GM21528 (cell line): ENCODE results near the gene DIAPH2.

Experiments
- ATAC-seq: cut with Tn5 transposase; IDR thresholded peaks from one replicate; pipeline ENCODE4 v1.9.1; 2021; ENCODE audit warnings: mild to moderate bottlenecking, moderate library complexity; ENCODE audit not compliant: unreplicated experiment, low FRiP score

The DIAPH2 gene

GRCh38 chrX:97132664-97133415 lies 448.2 kb downstream of the DIAPH2 start:
- ATAC-seq = no peak

DNA sequence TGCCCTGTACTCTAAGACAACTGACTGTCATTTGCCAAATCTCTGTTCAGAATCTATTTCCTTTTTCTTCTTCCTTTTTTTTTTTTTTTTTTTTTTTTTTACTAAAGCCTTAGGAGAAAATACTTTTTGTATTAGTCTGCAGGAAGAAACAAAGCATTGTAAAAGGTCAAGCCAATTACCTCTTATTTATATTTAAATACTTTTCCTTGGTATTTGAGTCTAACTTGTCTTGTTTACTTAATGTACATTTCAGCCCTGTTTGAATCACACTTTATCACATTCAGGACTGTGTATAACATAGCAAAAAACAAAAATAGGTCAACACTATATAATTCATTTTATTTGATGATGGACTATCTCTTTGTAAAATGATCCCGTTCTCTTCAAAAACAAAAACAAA lies 461.3 kb downstream of the DIAPH2 start:
- ATAC-seq = no peak

GRCh38 chrX:97155816-97156215 lies 471.2 kb downstream of the DIAPH2 start:
- no peak for ATAC-seq

- ATAC-seq = no peak
Observed at GRCh38 chrX:97158269-97158668, 473.6 kb downstream of the DIAPH2 start.

DNA sequence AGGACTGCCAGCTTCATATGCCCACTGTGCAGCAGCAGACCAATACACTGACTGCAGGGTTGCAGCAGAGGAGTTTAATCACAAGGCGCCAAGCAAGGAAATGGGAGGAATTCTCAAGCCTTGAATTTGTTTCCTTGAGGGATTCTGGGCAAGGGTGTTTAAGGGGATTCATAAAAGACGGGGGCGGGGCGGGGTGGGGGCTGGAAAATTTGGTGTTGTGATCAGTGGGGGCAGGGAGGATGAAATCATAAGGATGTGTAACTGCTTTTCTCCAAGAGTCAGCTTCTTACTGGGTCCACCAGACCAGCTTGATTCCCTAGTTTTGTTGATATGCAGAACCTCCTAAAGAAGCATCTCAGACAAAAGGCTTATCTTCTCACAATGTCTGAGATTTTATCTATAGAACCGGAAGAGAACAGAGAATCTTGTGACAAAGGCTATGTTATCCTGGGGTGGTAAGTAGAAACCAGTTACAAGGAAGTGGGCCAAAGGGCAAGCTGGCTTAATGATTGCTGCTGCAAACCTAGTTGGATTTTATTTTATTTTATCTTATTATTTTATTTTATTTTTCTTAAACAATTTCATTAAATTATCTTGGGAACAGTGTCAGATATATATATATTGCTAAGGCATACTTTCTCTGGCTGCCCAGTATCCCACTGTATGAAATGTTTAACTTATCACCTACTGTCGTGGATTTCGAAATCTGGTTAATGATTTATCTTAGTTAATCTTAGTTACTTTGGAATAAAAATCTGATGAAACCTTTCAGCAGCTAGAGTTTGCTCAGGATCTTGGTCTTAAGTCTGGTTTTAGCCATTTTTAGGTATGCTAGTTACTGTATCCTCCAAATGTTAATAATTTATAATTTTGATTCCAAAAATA lies 475.5 kb downstream of the DIAPH2 start:
- ATAC-seq = no peak

DNA sequence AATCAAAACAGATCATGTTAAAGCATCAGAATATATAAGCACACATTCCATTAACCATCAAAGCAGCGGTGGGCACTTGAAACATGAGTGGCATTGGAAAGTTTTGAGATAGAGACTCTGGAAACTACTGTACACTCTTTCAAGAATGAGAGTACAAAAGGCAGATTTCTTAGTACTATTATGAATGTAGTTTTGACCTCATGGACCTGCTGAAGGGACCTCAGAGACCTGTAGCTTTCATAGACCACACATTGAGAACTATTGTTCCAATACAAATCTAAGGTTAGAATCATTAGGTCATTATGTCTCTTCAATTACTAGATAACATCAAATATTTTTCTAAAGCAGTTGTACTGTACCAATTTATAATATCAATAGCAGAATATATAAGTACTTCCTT lies 482.7 kb downstream of the DIAPH2 start:
- ATAC-seq = no peak

DNA sequence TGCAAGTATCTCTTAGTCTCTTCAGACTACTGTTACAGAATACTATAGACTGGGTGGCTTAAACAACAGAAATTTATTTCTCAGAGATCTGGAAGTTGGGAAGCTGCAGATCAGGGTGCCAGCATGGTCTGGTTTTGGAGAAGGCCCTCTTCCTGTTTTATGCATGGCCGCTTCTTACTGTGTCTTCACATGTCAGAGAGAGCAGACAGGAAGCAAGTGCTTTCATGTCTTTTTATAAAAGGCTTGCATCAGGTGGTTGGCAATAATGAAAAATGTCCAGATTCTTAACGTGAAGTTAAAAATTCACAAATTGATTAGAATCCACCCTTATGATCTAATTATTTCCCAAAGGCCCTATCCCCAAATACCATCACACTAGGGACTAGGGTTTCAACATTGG lies 484.0 kb downstream of the DIAPH2 start:
- ATAC-seq = no peak

GRCh38 chrX:97175147-97175546 lies 490.5 kb downstream of the DIAPH2 start:
- no peak for ATAC-seq

- no peak for ATAC-seq
Observed at GRCh38 chrX:97189668-97190067, 505.0 kb downstream of the DIAPH2 start.

GRCh38 chrX:97199501-97199900 lies 514.9 kb downstream of the DIAPH2 start:
- ATAC-seq = no peak

DNA sequence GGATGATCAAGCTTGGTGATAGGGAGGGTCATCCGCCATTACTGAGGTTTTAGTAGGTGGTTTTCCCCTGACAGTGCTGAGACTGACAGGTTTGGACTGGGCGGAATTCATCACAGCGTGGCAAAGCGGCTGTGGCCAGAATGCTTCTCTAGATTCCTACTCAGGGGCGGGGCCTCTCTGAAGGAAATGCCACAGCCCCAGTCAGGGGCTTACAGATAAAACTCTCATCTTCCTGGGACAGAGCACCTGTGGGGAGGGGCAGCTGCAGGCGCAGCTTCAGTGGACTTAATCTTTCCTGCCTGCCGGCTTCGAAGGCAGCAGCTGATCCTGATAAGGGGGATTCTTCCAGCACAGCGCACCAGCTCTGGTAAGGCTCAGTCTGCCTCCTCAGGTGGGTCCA lies 515.8 kb downstream of the DIAPH2 start:
- ATAC-seq = no peak

DNA sequence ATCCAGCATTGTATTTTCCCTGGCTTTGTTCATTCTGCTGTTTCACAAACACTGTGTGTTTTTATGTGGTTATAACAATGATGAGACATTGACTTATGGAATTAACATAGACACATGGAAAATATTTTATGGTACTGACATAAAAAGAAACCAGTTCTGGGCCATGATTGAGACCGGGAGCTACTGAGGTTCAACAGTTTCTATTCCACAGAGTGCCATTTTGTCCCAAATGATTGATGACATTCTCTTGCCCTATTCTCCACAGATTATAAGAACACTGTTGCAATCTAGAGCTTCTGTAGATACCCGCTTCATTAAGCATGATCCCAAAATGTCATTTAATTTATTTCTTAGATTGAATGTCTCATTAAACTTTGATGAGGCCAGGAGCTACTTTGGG lies 525.9 kb downstream of the DIAPH2 start:
- no peak for ATAC-seq

- no peak for ATAC-seq
Observed at GRCh38 chrX:97211070-97211469, 526.4 kb downstream of the DIAPH2 start.

DNA sequence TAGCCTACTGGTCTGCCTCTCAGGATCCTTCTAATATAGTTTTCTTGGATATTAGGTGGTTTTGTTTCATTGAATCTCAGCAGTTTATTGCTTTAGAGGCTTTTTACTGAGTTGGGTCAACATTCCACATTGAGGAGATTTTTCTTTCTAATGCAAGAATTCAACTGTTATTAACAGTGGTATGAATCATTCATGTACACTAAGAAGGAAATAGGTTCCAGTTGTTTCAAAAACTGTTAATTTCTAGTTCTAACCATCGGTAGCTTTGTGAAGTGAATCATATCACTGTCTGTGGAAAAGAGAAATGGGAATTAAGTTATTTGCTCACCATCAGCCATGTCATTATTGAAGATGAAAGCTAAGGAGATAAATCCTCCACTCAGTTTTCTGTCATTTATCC lies 530.5 kb downstream of the DIAPH2 start:
- no peak for ATAC-seq

DNA sequence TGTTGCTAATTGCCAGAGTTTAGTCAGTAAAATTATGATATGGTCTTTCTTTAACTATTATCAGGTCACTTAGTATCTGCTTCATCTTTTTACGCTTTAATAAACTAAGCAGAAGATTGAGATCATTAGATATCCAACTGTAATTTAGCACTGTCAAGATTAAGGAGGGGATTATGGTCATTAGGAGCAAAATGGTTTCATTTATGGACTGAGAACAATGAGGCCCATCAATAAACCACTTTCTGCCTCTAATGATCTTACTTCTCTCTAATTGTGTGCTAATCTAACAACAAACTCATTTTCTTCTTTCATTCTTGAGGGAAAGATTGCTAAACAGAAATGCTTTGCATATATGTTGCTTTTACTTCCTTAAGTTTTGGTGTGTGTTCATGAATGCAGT lies 539.5 kb downstream of the DIAPH2 start:
- no peak for ATAC-seq

DNA sequence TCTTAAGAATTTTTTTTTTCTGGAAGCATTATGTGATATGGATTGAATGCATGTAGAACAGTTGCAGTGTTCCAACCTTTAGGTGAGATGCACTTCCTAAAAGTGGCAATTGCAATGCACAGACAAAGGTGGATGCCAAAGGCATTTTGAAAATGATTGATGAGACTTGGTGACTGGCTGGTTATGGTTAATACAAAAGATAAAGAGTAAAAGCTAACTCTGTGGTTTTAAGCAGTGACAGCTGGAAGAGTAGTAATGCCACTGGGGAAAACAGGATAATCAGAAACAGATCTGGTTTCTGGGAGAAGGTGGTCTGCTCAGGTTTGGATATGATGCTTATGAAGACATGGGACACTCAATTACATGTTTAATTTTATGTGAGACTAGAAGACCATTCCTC lies 544.7 kb downstream of the DIAPH2 start:
- ATAC-seq = no peak

GRCh38 chrX:97230948-97231347 lies 546.3 kb downstream of the DIAPH2 start:
- ATAC-seq = no peak

GRCh38 chrX:97234471-97235081 lies 549.9 kb downstream of the DIAPH2 start:
- peak; percentile 100 for ATAC-seq

- no peak for ATAC-seq
Observed at GRCh38 chrX:97238632-97239031, 554.0 kb downstream of the DIAPH2 start.

DNA sequence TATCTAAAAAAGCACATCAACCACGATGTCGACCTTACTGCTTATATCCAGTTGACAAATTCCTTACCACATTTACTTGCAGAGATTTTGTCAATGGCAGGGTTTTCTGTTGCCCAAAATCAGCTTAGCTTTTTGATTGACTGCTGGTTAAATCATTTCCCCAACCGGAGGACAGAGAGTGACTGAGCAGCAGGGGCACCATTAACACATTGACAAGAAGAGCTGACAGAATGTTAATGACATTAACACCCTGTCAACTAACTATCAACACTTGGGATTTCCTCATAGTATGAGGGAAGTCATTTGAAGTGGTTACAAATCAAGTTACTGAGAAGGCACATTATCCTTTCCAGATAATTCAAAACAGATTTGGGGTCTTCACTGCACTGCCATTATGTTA lies 567.5 kb downstream of the DIAPH2 start:
- ATAC-seq = no peak

DNA sequence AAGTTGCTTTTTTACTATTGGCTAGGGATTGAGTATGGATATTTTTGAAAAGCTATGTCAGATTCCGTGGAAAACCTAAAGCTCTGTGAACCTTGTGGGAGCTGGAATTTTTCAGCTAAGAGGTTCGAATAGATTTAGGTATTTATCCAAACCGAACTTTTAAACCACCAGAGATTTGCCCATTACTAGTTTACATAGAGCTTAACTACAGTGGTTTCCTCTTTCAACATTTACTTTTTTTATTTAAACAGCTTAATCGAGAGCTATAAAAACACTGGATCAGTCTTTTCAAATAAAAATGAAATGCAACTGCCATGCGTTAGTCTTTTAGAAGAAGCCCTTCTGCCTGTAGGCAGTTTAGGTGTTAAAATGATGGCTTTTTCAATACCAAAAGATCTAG lies 576.0 kb downstream of the DIAPH2 start:
- no peak for ATAC-seq
